ENCODE measurements around the gene CPD.
"Not testable (repeated sequence)": the region's sequence is repeated elsewhere in the genome, so short reads cannot be mapped to it uniquely, and the experiment has no call there.

Gene CPD

DNA sequence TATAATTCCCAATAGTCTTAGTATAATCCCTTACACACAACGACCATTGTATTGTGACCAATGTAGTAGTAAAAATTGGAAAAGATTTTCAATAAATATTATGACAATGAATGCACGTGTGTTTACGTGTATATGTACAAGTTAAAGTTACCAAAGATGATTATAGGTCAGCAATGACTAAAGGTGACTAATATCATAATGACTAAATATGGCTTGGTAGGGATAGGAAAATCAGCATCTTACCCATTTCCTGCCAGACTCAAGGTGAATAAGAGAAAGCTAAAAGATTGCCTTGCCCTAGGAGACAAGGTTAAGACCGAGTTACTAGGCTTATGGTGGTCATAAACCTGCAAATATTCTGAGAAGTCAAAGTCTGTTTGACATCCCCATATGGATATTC, 34.4 kb downstream of the CPD start:
- Histone ChIP-seq H3K36me3 (ENCODE audit: insufficient read depth, low read length) (no peaks in the 10 kb centered on the region), H3K9ac (ENCODE audit: low read depth, low read length) (no peak overlapping the region), H3K9me3 (ENCODE audit: control insufficient read depth, insufficient read depth, low read length) (no peaks in the 10 kb centered on the region), H3K4me1 (ENCODE audit: insufficient read depth, low read length) (no peaks in the 10 kb centered on the region)

DNA sequence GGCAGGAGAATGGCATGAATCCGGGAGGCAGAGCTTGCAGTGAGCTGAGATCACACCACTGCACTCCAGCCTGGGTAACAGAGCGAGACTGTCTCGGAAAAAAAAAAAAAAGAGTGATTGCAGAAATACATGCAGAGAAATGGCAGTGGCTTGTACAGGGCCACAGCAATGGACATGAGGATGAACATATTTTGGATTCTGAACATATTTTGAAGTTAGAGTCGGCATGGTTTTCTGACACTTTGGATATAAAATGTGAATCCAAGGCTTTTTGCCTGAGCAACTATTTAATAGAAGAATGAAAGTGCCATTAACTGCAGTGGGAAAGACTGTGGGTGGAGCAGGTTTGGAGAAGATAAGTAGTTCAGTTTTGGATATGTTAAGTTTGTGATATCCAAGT, 35.8 kb downstream of the CPD start:
- Histone ChIP-seq H3K9me3 (ENCODE audit: control insufficient read depth, insufficient read depth, low read length) (no peaks in the 10 kb centered on the region), H3K4me1 (ENCODE audit: insufficient read depth, low read length) (no peaks in the 10 kb centered on the region), H3K36me3 (ENCODE audit: insufficient read depth, low read length) (no peaks in the 10 kb centered on the region), H3K9ac (ENCODE audit: low read depth, low read length) (no peak overlapping the region)

DNA sequence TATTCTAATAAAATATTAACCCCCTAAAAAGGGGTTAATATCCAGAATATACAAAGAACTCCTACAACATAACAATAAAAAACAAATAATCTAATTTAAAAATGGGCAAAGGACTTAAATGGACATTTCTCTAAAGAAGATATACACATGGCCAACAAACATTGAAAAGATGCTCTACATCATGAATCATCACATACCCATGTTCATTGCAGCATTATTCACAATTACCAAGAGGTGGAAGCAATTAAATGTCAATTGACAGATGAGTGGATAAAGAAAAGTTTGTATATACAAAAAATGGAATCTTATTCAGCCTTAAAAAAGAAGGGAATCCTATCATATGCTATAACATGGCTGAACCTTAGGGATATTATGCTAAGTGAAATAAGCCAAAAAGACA, 36.8 kb downstream of the CPD start:
- no peaks in the 10 kb centered on the region for H3K36me3 ChIP-seq (ENCODE audit: insufficient read depth, low read length)
- no peak overlapping the region for H3K9ac ChIP-seq (ENCODE audit: low read depth, low read length)
- no peaks in the 10 kb centered on the region for H3K4me1 ChIP-seq (ENCODE audit: insufficient read depth, low read length)
- no peaks in the 10 kb centered on the region for H3K9me3 ChIP-seq (ENCODE audit: control insufficient read depth, insufficient read depth, low read length)

DNA sequence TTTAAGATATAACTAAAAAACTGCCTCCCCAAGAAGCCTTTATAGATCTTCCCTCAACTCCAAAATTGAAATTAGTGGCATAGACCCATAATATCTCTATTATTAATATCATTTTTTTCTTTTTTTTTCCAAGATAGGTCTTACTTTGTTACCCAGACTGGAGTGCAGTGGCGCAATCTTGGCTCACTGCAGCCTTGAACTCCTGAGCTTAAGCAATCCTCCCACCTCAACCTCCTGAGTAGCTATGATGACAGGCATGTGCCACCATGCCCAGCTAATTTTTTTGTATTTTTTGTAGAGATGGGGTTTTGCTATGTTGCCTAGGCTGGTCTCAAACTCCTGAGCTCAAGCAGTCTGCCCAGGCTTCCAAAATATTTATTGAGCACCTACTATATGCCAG, 39.3 kb downstream of the CPD start:
- H3K9ac ChIP-seq (ENCODE audit: low read depth, low read length); H3K36me3 ChIP-seq (ENCODE audit: insufficient read depth, low read length); H3K4me1 ChIP-seq (ENCODE audit: insufficient read depth, low read length); H3K9me3 ChIP-seq (ENCODE audit: control insufficient read depth, insufficient read depth, low read length): not testable (repeated sequence)

DNA sequence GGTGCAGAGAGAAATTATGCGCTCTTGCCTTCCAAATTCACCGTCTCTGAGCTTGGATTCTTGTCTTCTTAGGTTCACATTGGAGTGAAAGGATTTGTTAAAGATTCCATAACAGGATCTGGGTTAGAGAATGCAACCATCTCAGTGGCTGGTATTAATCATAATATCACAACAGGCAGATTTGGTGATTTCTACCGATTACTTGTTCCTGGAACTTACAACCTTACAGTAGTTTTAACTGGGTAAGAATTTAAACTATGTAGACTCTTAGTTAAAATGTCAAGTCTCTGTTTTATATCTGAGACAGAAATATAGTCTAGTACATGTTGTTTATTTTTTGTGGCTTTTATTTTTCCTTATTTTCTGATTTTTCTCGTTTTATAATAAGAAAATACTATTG, 42.9 kb downstream of the CPD start:
- Histone ChIP-seq H3K9ac (ENCODE audit: low read depth, low read length) (no peak overlapping the region), H3K4me1 (ENCODE audit: insufficient read depth, low read length) (peaks cover 7% of the 10 kb centered on the region; the same call in 1 of the 2 replicates), H3K36me3 (ENCODE audit: insufficient read depth, low read length) (no peaks in the 10 kb centered on the region), H3K9me3 (ENCODE audit: control insufficient read depth, insufficient read depth, low read length) (no peaks in the 10 kb centered on the region)

DNA sequence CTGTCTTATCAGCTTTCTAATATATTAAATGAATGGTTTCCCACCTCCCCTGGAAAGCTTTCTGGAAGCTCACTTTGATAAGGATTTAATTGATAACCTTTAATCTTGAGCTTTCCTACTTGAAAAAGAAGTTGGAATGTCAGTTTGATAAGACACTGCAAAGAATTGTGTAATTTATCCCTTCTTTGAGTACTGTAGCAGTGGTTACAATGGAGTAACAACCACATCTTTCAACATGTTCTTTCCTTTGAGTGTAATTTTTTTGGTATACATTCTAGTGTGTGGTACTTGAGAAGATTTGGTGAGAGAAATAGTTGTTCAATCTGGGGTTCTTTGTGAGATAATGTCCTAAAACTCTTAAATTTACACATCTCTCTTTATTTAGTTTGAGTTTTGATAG, 43.4 kb downstream of the CPD start:
- Histone ChIP-seq H3K9ac (ENCODE audit: low read depth, low read length) (no peak overlapping the region), H3K9me3 (ENCODE audit: control insufficient read depth, insufficient read depth, low read length) (no peaks in the 10 kb centered on the region), H3K36me3 (ENCODE audit: insufficient read depth, low read length) (no peaks in the 10 kb centered on the region), H3K4me1 (ENCODE audit: insufficient read depth, low read length) (peaks cover 7% of the 10 kb centered on the region; the same call in 1 of the 2 replicates)

DNA sequence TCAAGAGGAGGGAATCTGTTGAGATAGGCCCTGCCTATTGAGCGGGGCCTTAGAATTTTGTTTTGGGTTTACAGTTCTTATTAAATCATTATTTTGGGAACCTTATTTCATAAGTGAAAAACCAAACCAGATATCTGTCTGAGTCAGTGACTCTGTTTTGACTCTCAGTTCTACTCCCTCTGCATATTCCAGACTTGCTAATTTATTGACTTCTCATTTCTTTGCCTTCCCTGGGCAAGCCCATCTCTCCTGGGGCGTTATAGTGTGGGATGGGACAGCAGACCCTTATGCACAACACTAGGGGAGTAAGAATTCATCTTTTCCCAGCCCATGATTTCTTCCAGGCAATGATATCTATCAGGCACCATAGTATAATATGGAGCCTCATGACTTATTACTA, 45.7 kb downstream of the CPD start:
- H3K4me1 ChIP-seq (ENCODE audit: insufficient read depth, low read length), result peaks cover 7% of the 10 kb centered on the region; the same call in 1 of the 2 replicates
- no peaks in the 10 kb centered on the region for H3K36me3 ChIP-seq (ENCODE audit: insufficient read depth, low read length)
- no peak overlapping the region for H3K9ac ChIP-seq (ENCODE audit: low read depth, low read length)
- H3K9me3 ChIP-seq (ENCODE audit: control insufficient read depth, insufficient read depth, low read length), result no peaks in the 10 kb centered on the region

DNA sequence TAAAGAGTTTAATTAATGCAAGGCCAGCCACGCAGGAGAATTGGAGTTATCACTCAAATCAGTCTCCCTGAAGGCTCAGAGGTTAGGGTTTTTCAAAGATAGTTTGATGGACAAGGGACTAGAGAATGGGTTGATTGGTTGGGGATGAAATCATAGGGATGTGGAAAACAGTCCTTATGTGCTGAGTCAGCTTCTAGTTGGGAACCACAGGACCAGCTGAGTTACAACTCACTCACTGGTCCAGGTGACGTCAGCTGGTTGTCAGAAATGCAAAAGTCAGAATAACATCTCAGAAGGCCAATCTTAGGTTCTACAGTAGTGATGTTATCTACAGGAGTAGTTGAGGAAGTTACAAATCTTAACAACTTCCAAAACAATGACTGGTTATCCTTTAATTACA, 47.6 kb downstream of the CPD start:
- Histone ChIP-seq H3K36me3 (ENCODE audit: insufficient read depth, low read length) (no peaks in the 10 kb centered on the region), H3K9ac (ENCODE audit: low read depth, low read length) (no peak overlapping the region), H3K4me1 (ENCODE audit: insufficient read depth, low read length) (peaks cover 7% of the 10 kb centered on the region; the same call in 1 of the 2 replicates), H3K9me3 (ENCODE audit: control insufficient read depth, insufficient read depth, low read length) (no peaks in the 10 kb centered on the region)

DNA sequence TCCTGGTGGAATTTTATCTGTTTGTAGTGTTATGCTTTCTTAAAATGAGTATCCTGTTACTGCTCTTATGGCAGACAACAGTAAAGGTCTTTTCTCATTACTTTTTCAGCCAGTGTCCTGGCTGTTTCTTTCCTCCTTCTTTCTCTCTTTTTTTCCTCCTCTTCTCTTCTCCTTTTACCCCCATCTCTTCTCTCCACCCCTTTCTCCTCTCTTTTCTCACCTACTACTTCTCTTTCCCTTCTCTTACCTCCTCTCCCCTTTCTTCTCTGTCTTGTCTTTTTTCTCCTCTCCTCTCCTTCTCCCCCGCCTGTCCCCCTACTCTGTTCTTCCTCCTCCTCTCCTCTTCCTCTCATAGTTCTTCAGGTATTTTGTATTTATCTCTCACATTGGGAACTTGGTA, 48.9 kb downstream of the CPD start:
- Histone ChIP-seq H3K36me3 (ENCODE audit: insufficient read depth, low read length) (0 out of 2 replicates have a peak, but pooled peaks cover 3% of the 10 kb centered on the region), H3K9ac (ENCODE audit: low read depth, low read length) (no peak overlapping the region), H3K4me1 (ENCODE audit: insufficient read depth, low read length) (peaks cover 7% of the 10 kb centered on the region; the same call in 1 of the 2 replicates), H3K9me3 (ENCODE audit: control insufficient read depth, insufficient read depth, low read length) (no peaks in the 10 kb centered on the region)

DNA sequence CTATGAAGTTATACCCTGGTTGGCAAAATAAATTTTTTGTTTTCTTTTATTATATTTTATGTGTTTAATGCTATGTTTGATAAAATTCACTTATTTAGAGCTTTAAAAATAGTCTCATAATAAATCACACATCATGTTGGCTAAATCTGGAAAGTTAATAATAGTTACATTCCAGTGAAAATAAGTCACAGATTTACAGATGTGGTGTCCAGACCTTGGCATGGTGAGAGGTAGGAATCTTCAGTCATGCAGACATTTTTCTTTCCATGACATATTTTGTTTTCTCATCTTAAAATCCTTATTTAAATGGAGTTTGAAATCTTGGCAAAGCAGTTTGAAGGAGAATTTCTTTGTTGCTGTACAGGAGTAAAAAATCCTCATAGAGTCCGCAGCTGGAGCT, 50.4 kb downstream of the CPD start:
- Histone ChIP-seq H3K9me3 (ENCODE audit: control insufficient read depth, insufficient read depth, low read length) (no peaks in the 10 kb centered on the region), H3K4me1 (ENCODE audit: insufficient read depth, low read length) (peaks cover 7% of the 10 kb centered on the region; the same call in 1 of the 2 replicates), H3K9ac (ENCODE audit: low read depth, low read length) (no peak overlapping the region), H3K36me3 (ENCODE audit: insufficient read depth, low read length) (0 out of 2 replicates have a peak, but pooled peaks cover 3% of the 10 kb centered on the region)

DNA sequence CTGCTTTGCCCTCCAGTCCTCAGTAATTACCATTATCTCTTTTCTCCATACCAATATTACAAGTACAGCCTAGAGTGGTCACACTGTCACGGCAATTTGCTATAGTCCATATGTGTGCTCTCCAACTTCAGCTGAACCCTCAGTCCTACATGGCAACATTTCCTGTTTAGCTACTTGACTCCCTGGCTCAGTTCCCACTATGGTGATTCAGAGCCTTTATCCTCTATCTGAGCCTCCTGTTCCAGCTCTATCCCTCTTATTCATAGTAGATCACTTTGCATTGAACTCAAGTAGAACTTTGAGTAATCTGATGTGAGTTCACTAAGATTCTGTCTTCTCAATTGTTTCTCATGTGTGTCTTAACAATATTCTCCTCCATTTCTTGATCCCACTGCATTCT, 54.8 kb downstream of the CPD start:
- 0 out of 2 replicates have a peak, but pooled peaks cover 3% of the 10 kb centered on the region for H3K36me3 ChIP-seq (ENCODE audit: insufficient read depth, low read length)
- no peaks in the 10 kb centered on the region for H3K9me3 ChIP-seq (ENCODE audit: control insufficient read depth, insufficient read depth, low read length)
- H3K9ac ChIP-seq (ENCODE audit: low read depth, low read length), result no peak overlapping the region
- no peaks in the 10 kb centered on the region for H3K4me1 ChIP-seq (ENCODE audit: insufficient read depth, low read length)

DNA sequence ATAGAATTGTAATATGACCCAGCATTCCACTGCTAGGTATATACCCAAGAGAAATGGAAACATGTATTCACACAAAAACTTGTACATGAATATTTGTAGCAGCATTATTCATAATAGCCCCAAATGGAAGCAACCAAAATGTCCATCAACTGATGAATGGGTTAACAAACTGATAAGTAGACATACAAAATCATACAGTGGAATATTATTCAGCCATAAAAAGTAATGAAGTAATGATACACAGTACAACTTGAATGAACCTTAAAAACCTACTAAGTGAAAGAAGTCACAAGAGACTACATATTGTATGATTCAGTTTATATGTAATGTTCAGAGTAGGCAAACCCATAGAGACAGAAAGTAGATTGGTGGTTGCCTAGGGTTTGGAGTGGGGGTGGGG, 58.0 kb downstream of the CPD start:
- no peaks in the 10 kb centered on the region for H3K9me3 ChIP-seq (ENCODE audit: control insufficient read depth, insufficient read depth, low read length)
- H3K9ac ChIP-seq (ENCODE audit: low read depth, low read length), result no peak overlapping the region
- 0 out of 2 replicates have a peak, but pooled peaks cover 3% of the 10 kb centered on the region for H3K36me3 ChIP-seq (ENCODE audit: insufficient read depth, low read length)
- no peaks in the 10 kb centered on the region for H3K4me1 ChIP-seq (ENCODE audit: insufficient read depth, low read length)

DNA sequence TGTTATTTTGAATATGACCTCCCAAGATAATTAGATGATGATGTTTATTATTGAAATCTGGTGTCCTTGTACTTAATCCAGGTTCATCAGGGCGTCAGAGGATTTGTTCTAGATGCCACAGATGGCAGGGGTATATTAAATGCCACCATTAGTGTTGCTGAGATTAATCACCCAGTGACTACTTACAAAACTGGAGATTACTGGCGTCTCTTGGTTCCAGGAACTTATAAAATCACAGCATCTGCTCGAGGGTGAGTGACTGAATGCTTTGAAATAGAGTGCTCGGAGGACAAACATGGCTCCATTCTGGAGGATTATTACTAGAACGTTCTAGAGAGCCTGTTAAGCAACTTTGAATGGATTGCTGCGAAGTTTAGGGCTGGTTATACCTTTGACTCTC, 65.0 kb downstream of the CPD start:
- no peak overlapping the region for H3K9ac ChIP-seq (ENCODE audit: low read depth, low read length)
- H3K36me3 ChIP-seq (ENCODE audit: insufficient read depth, low read length), result no peaks in the 10 kb centered on the region
- H3K4me1 ChIP-seq (ENCODE audit: insufficient read depth, low read length), result no peaks in the 10 kb centered on the region
- H3K9me3 ChIP-seq (ENCODE audit: control insufficient read depth, insufficient read depth, low read length), result no peaks in the 10 kb centered on the region

DNA sequence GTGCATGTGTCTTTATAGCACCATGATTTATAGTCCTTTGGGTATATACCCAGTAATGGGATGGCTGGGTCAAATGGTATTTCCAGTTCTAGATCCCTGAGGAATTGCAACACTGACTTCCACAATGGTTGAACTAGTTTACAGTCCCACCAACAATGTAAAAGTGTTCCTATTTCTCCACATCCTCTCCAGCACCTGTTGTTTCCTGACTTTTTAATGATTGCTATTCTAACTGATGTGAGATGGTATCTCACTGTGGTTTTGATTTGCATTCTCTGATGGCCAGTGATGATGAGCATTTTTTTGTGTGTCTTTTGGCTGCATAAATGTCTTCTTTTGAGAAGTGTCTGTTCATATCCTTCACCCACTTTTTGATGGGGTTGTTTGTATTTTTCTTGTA, 67.9 kb downstream of the CPD start:
- H3K36me3 ChIP-seq (ENCODE audit: insufficient read depth, low read length); H3K4me1 ChIP-seq (ENCODE audit: insufficient read depth, low read length); H3K9ac ChIP-seq (ENCODE audit: low read depth, low read length); H3K9me3 ChIP-seq (ENCODE audit: control insufficient read depth, insufficient read depth, low read length): not testable (repeated sequence)

DNA sequence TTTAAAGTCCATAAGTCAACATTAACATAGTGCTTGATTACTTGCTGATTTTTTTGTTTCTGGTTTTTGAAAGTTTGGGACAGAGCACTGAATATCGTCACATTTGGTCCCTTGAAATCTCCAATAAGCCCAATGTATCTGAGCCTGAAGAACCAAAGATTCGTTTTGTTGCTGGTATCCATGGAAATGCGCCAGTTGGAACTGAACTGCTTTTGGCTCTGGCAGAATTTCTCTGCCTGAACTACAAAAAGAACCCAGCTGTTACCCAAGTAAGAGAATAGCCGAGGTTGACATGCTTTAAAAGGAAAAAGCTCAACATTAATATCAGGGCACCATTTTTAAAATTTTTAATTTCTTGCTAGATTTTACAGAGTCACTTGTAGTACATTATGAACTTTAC, 70.8 kb downstream of the CPD start:
- Histone ChIP-seq H3K9me3 (ENCODE audit: control insufficient read depth, insufficient read depth, low read length) (no peaks in the 10 kb centered on the region), H3K9ac (ENCODE audit: low read depth, low read length) (no peak overlapping the region), H3K36me3 (ENCODE audit: insufficient read depth, low read length) (peaks cover 11% of the 10 kb centered on the region; the same call in 1 of the 2 replicates), H3K4me1 (ENCODE audit: insufficient read depth, low read length) (no peaks in the 10 kb centered on the region)
